SK-N-SH treated with all-trans-retinoic acid at 6 μM for 48 hours (cell line): ENCODE results near the gene CDX1.

Experiments
- ATAC-seq: fragments of 200-7000 bp; cut with Tn5 transposase; 3 replicates; pipeline ENCODE4 v1.9.1; 2020; ENCODE audit warnings: mild to moderate bottlenecking, moderate library complexity
- ARNTL ChIP-seq: fragments of 450-650 bp; formaldehyde crosslinking; IDR thresholded peaks from 2 replicates; pipeline ENCODE4 v1.5.0; 2020; ENCODE audit warnings: low read depth, mild to moderate bottlenecking, moderate library complexity, borderline replicate concordance
- CREB5 ChIP-seq: fragments of 250-450 bp; sonication (Bioruptor Pico); IDR thresholded peaks from 2 replicates; pipeline ENCODE4 v1.5.1; 2020; ENCODE audit warnings: low read depth, mild to moderate bottlenecking, moderate library complexity
- CSDC2 ChIP-seq: fragments of 250-450 bp; sonication (Bioruptor Pico); IDR thresholded peaks from 2 replicates; pipeline ENCODE4 v1.5.0; 2020; ENCODE audit warnings: mild to moderate bottlenecking, moderate library complexity
- CSRNP3 ChIP-seq: fragments of 250-450 bp; sonication (Bioruptor Pico); IDR thresholded peaks from 2 replicates; pipeline ENCODE4 v1.5.1; 2021; ENCODE audit warnings: mild to moderate bottlenecking, moderate library complexity
- ESRRG ChIP-seq: fragments of 250-450 bp; sonication (Bioruptor Pico); IDR thresholded peaks from 2 replicates; pipeline ENCODE4 v1.6.1; 2021; ENCODE audit warnings: mild to moderate bottlenecking
- ISL1 ChIP-seq: fragments of 250-450 bp; sonication (Bioruptor Pico); IDR thresholded peaks from 2 replicates; pipeline ENCODE4 v2.1.2; 2022; ENCODE audit warnings: mild to moderate bottlenecking, moderate library complexity
- OSR1 ChIP-seq: fragments of 250-450 bp; sonication (Bioruptor Pico); IDR thresholded peaks from 2 replicates; pipeline ENCODE4 v1.8.0; 2022; ENCODE audit warnings: moderate library complexity, mild to moderate bottlenecking, inconsistent platforms
- PATZ1 ChIP-seq: fragments of 250-450 bp; sonication (Bioruptor Pico); IDR thresholded peaks from 2 replicates; pipeline ENCODE4 v1.8.0; 2020; ENCODE audit warnings: mild to moderate bottlenecking, moderate library complexity, borderline replicate concordance
- POU6F1 ChIP-seq: fragments of 250-450 bp; sonication (Bioruptor Pico); IDR thresholded peaks from 2 replicates; pipeline ENCODE4 v1.8.0; 2021; ENCODE audit warnings: low read depth, mild to moderate bottlenecking, moderate library complexity, borderline replicate concordance
- PPARA ChIP-seq: fragments of 250-450 bp; sonication (Bioruptor Pico); IDR thresholded peaks from 2 replicates; pipeline ENCODE4 v1.5.0; 2020; ENCODE audit warnings: mild to moderate bottlenecking, borderline replicate concordance
- RARB ChIP-seq: fragments of 250-450 bp; sonication (Bioruptor Pico); IDR thresholded peaks from 2 replicates; pipeline ENCODE4 v1.8.0; 2021; ENCODE audit warnings: mild to moderate bottlenecking, moderate library complexity
- SNAI2 ChIP-seq: fragments of 250-450 bp; sonication (Bioruptor Pico); IDR thresholded peaks from 2 replicates; pipeline ENCODE4 v1.5.0; 2020; ENCODE audit warnings: mild to moderate bottlenecking, moderate library complexity
- TOX ChIP-seq: fragments of 250-450 bp; sonication (Bioruptor Pico); IDR thresholded peaks from 2 replicates; pipeline ENCODE4 v1.8.0; 2021; ENCODE audit warnings: mild to moderate bottlenecking, moderate library complexity, borderline replicate concordance
- TSHZ2 ChIP-seq: fragments of 250-450 bp; sonication (Bioruptor Pico); IDR thresholded peaks from 2 replicates; pipeline ENCODE4 v1.5.0; 2020; ENCODE audit warnings: mild to moderate bottlenecking, moderate library complexity
- ZC3H10 ChIP-seq: fragments of 250-450 bp; sonication (Bioruptor Pico); IDR thresholded peaks from 2 replicates; pipeline ENCODE4 v1.5.1; 2021; ENCODE audit warnings: mild to moderate bottlenecking, moderate library complexity
- ZFP3 ChIP-seq: fragments of 250-450 bp; sonication (Bioruptor Pico); IDR thresholded peaks from 2 replicates; pipeline ENCODE4 v1.5.0; 2020; ENCODE audit warnings: mild to moderate bottlenecking, moderate library complexity
- ZFP30 ChIP-seq: fragments of 450-650 bp; formaldehyde crosslinking; IDR thresholded peaks from 2 replicates; pipeline ENCODE4 v1.5.0; 2022; ENCODE audit warnings: mild to moderate bottlenecking, moderate library complexity
- ZNF565 ChIP-seq: fragments of 450-650 bp; formaldehyde crosslinking; conservative IDR thresholded peaks from 2 replicates; pipeline ENCODE4 v1.5.0; 2020; ENCODE audit warnings: low read depth, mild to moderate bottlenecking, moderate library complexity
- ZNF70 ChIP-seq: fragments of 450-650 bp; formaldehyde crosslinking; IDR thresholded peaks from 2 replicates; pipeline ENCODE4 v1.5.0; 2020; ENCODE audit warnings: mild to moderate bottlenecking, moderate library complexity

CDX1 gene

GRCh38 chr5:150144879-150145278 lies 21.7 kb upstream of the CDX1 start (continued):
- TF ChIP-seq POU6F1 (CRISPR knock-in tag): no peak
- no peak for TF ChIP-seq OSR1
- TF ChIP-seq TOX (CRISPR knock-in tag): no peak

GRCh38 chr5:150146235-150146634 lies 20.3 kb upstream of the CDX1 start:
- no peak for ATAC-seq
- TF ChIP-seq PPARA (CRISPR knock-in tag) (no peak), TSHZ2 (no peak), POU6F1 (CRISPR knock-in tag) (no peak), PATZ1 (CRISPR knock-in tag) (no peak), TOX (CRISPR knock-in tag) (no peak), ARNTL (CRISPR knock-in tag) (no peak), CSDC2 (CRISPR knock-in tag) (no peak), ZFP3 (CRISPR knock-in tag) (no peak), ZNF565 (CRISPR knock-in tag) (no peak), OSR1 (no peak), ISL1 (CRISPR knock-in tag) (no peak), ESRRG (no peak), ZFP30 (CRISPR knock-in tag) (no peak), ZC3H10 (CRISPR knock-in tag) (no peak), CREB5 (CRISPR knock-in tag) (no peak), RARB (CRISPR knock-in tag) (no peak)

GRCh38 chr5:150146862-150147601 lies 19.5 kb upstream of the CDX1 start:
- no peak for ATAC-seq
- TF ChIP-seq ESRRG (no peak), SNAI2 (CRISPR knock-in tag) (no peak), RARB (CRISPR knock-in tag) (no peak), ARNTL (CRISPR knock-in tag) (no peak)

- TF ChIP-seq PATZ1 (CRISPR knock-in tag) (no peak), CSRNP3 (CRISPR knock-in tag) (no peak), ZNF70 (CRISPR knock-in tag) (no peak), ISL1 (CRISPR knock-in tag) (no peak), ESRRG (no peak)
- no peak for ATAC-seq
These were observed 18.9 kb upstream of the CDX1 start for GRCh38 chr5:150147670-150148069.
